H1 (cell line): Measurements from ENCODE around the gene SPG11. TPM values are rescaled to one million over a fixed set of nuclear protein-coding genes. Genes with fewer than 3 reads are reported as not detected.

Experiments used
- CTCF ChIA-PET: fragments of 300-600 bp; sonication (Branson Sonifier 250); formaldehyde crosslinking; loops from one replicate; lab custom pipeline; 2021; ENCODE audit not compliant: partially characterized antibody; lab: Charles Lee
- POLR2A ChIA-PET: fragments of 300-600 bp; sonication (Branson Sonifier 250); formaldehyde crosslinking; loops from one replicate; lab custom pipeline; 2021; ENCODE audit warnings: inconsistent platforms; ENCODE audit not compliant: partially characterized antibody; lab: Charles Lee
- DNase-seq, 2 experiments: peaks; one replicate each; pipeline versions ENCODE4 v3.0.0 to v3.0.0-alpha.2; 2010 to 2022; ENCODE audit warnings: low spot score in 2 of 2, low read depth in 1 of 2, mixed read lengths in 1 of 2
- FAIRE-seq: peaks from 2 replicates; lab custom pipeline; 2011; peaks lifted over from hg19 to GRCh38; lab: Jason Lieb, UNC
- H2AFZ ChIP-seq: 2 replicates; pipeline ENCODE4 v1.8.1; 2012; ENCODE audit warnings: low read length, inconsistent platforms
- H2AK5ac ChIP-seq: 2 replicates; pipeline ENCODE4 v1.6.1; 2013; ENCODE audit warnings: low read depth, low read length
- H2BK120ac ChIP-seq: replicated peaks from 2 replicates; pipeline ENCODE3; 2013; ENCODE audit warnings: low read depth, low read length, inconsistent platforms
- H2BK12ac ChIP-seq: 2 replicates; pipeline ENCODE4 v1.6.1; 2013; ENCODE audit warnings: low read depth, low read length
- H2BK15ac ChIP-seq: 2 replicates; pipeline ENCODE4 v1.6.1; 2013; ENCODE audit warnings: low read length
- H2BK20ac ChIP-seq: 2 replicates; pipeline ENCODE4 v1.6.1; 2013; ENCODE audit warnings: low read length
- H2BK5ac ChIP-seq: 2 replicates; pipeline ENCODE4 v1.6.1; 2013; ENCODE audit warnings: low read depth, low read length
- H3K14ac ChIP-seq: 2 replicates; pipeline ENCODE4 v1.6.1; 2013; ENCODE audit warnings: inconsistent platforms; ENCODE audit not compliant: insufficient read length
- H3K18ac ChIP-seq: 2 replicates; pipeline ENCODE4 v1.6.1; 2013; ENCODE audit warnings: low read length; ENCODE audit errors: extremely low read depth
- H3K23ac ChIP-seq: 2 replicates; pipeline ENCODE4 v1.6.1; 2013; ENCODE audit warnings: inconsistent platforms; ENCODE audit not compliant: insufficient read length
- H3K23me2 ChIP-seq: 2 replicates; pipeline ENCODE4 v1.6.1; 2013; ENCODE audit warnings: low read depth, low read length
- H3K27ac ChIP-seq: 2 replicates; pipeline ENCODE4 v1.6.1; 2011; ENCODE audit warnings: low read depth, low read length, inconsistent platforms
- H3K27me3 ChIP-seq, 4 experiments: replicated peaks in 1 of 4; 1 replicate in 1 of 4; 2 replicates in 3 of 4; pipeline versions ENCODE4 v1.6.1 to v1.8.1; 2011 to 2013; ENCODE audit warnings: low read length in 3 of 4, mild to moderate bottlenecking in 3 of 4, inconsistent platforms in 2 of 4, mixed read lengths in 2 of 4, moderate library complexity in 1 of 4; ENCODE audit not compliant: control insufficient read depth in 3 of 4, insufficient read depth in 3 of 4; ENCODE audit errors: extremely low read depth in 1 of 4
- H3K36me3 ChIP-seq, 4 experiments: 2 replicates each; pipeline versions ENCODE4 v1.6.1 to v1.8.1; 2011 to 2013; ENCODE audit warnings: mild to moderate bottlenecking in 4 of 4, low read length in 3 of 4, moderate library complexity in 2 of 4, control low read depth in 1 of 4, inconsistent platforms in 1 of 4; ENCODE audit not compliant: insufficient read depth in 4 of 4, control insufficient read depth in 2 of 4
- H3K4ac ChIP-seq: replicated peaks from 2 replicates; pipeline ENCODE3; 2013; ENCODE audit warnings: low read length, low read depth, mixed read lengths, inconsistent platforms; ENCODE audit not compliant: insufficient read length
- H3K4me1 ChIP-seq, 4 experiments: replicated peaks in 1 of 4; 1 replicate in 1 of 4; 2 replicates in 3 of 4; pipeline versions ENCODE4 v1.6.1 to v1.8.1; 2011 to 2013; ENCODE audit warnings: low read length in 3 of 4, inconsistent platforms in 2 of 4, mixed read lengths in 1 of 4; ENCODE audit not compliant: insufficient read depth in 4 of 4, control insufficient read depth in 3 of 4
- H3K4me2 ChIP-seq, 2 experiments: 2 replicates each; pipeline versions ENCODE4 v1.6.1 to v1.8.1; 2011 to 2013; ENCODE audit warnings: low read depth in 2 of 2, low read length in 2 of 2, control low read depth in 1 of 2, inconsistent platforms in 1 of 2, mild to moderate bottlenecking in 1 of 2; ENCODE audit not compliant: insufficient read depth in 1 of 2
- H3K4me3 ChIP-seq, 4 experiments: fragments of 200-600, 300-600 bp in 1 of 4; sonication (generic), shearing (Covaris generic), sonication (Bioruptor Twin) in 1 of 4; 2 replicates each; pipeline versions ENCODE4 v1.5.1 to v1.8.1; 2011 to 2016; ENCODE audit warnings: low read length in 4 of 4, low read depth in 3 of 4, control low read depth in 2 of 4, inconsistent platforms in 2 of 4, mild to moderate bottlenecking in 2 of 4, mixed read lengths in 1 of 4, moderate library complexity in 1 of 4; ENCODE audit not compliant: insufficient read depth in 2 of 4; ENCODE audit errors: extremely low read depth in 1 of 4
- H3K56ac ChIP-seq: replicated peaks from 2 replicates; pipeline ENCODE3; 2013; ENCODE audit warnings: low read depth, mild to moderate bottlenecking, mixed read lengths, low read length, inconsistent platforms; ENCODE audit not compliant: insufficient read length
- H3K79me1 ChIP-seq: 2 replicates; pipeline ENCODE4 v1.6.1; 2013; ENCODE audit warnings: low read depth, low read length, control low read depth
- H3K79me2 ChIP-seq, 2 experiments: 2 replicates each; pipeline versions ENCODE4 v1.6.1 to v1.8.1; 2012 to 2013; ENCODE audit warnings: low read length in 2 of 2, mild to moderate bottlenecking in 2 of 2, inconsistent platforms in 1 of 2; ENCODE audit not compliant: insufficient read depth in 2 of 2, control insufficient read depth in 1 of 2
- H3K9ac ChIP-seq, 4 experiments: replicated peaks in 1 of 4; 1 replicate in 1 of 4; 2 replicates in 3 of 4; pipeline versions ENCODE4 v1.6.1 to v1.8.1; 2011 to 2013; ENCODE audit warnings: low read depth in 3 of 4, low read length in 3 of 4, control low read depth in 2 of 4, mild to moderate bottlenecking in 2 of 4, moderate library complexity in 2 of 4, inconsistent platforms in 1 of 4; ENCODE audit errors: extremely low read depth in 1 of 4
- H3K9me3 ChIP-seq, 2 experiments: 2 replicates each; pipeline versions ENCODE4 v1.6.1 to v1.8.1; 2012 to 2013; ENCODE audit warnings: mild to moderate bottlenecking in 2 of 2, moderate library complexity in 2 of 2, control low read depth in 1 of 2, inconsistent platforms in 1 of 2, low read depth in 1 of 2, low read length in 1 of 2, mixed read lengths in 1 of 2; ENCODE audit not compliant: insufficient read depth in 2 of 2
- H4K20me1 ChIP-seq, 2 experiments: replicated peaks in 1 of 2; 2 replicates each; pipeline versions ENCODE3 to v1.8.1; 2011 to 2013; ENCODE audit warnings: inconsistent platforms in 2 of 2, low read length in 2 of 2, mild to moderate bottlenecking in 1 of 2; ENCODE audit not compliant: insufficient read depth in 2 of 2, control insufficient read depth in 1 of 2
- H4K5ac ChIP-seq: 2 replicates; pipeline ENCODE4 v1.6.1; 2013; ENCODE audit warnings: low read length, low read depth, mixed read lengths, inconsistent platforms; ENCODE audit not compliant: insufficient read length
- H4K8ac ChIP-seq: 2 replicates; pipeline ENCODE4 v1.8.0; 2013; ENCODE audit warnings: mild to moderate bottlenecking, moderate library complexity, low read length, inconsistent platforms; ENCODE audit not compliant: insufficient read depth; ENCODE audit errors: extremely low read depth
- H4K91ac ChIP-seq: replicated peaks from 2 replicates; pipeline ENCODE3; 2013; ENCODE audit warnings: low read length, mixed read lengths, inconsistent platforms; ENCODE audit not compliant: insufficient read length
- ASH2L ChIP-seq: fragments of 200-600, 300-600 bp; sonication (generic); IDR thresholded peaks from one replicate; pipeline ENCODE4 v1.7.1; 2017; ENCODE audit warnings: low read length
- BACH1 ChIP-seq: IDR thresholded peaks from 2 replicates; pipeline ENCODE4 v1.6.1; 2012; ENCODE audit warnings: low read length, improper control_type of control experiment
- BCL11A ChIP-seq, 2 experiments: IDR thresholded peaks; one replicate each; pipeline ENCODE4 v1.6.1; 2011; ENCODE audit warnings: low read depth in 2 of 2, low read length in 2 of 2, mild to moderate bottlenecking in 2 of 2
- CBX5 ChIP-seq: fragments of 300-800, 300-1000 bp; sonication (generic); IDR thresholded peaks from 2 replicates; pipeline ENCODE4 v1.7.1; 2016; ENCODE audit warnings: antibody characterized with exemption, low read length, low read depth
- CREB1 ChIP-seq: IDR thresholded peaks from 2 replicates; pipeline ENCODE4 v1.6.1; 2012; ENCODE audit warnings: inconsistent platforms
- EGR1 ChIP-seq: IDR thresholded peaks from 2 replicates; pipeline ENCODE4 v1.6.1; 2011; ENCODE audit warnings: low read depth, low read length, borderline replicate concordance
- POU5F1 ChIP-seq: IDR thresholded peaks from 2 replicates; pipeline ENCODE4 v1.6.1; 2011; ENCODE audit warnings: low read depth, mild to moderate bottlenecking, low read length, moderate library complexity
- RXRA ChIP-seq: IDR thresholded peaks from 2 replicates; pipeline ENCODE4 v1.6.1; 2011; ENCODE audit warnings: low read depth, mild to moderate bottlenecking, low read length, moderate library complexity; ENCODE audit not compliant: insufficient read depth
- SAP30 ChIP-seq: fragments of 300-600 bp; sonication (generic); IDR thresholded peaks from 2 replicates; pipeline ENCODE4 v1.7.1; 2012; ENCODE audit warnings: low read length, moderate library complexity, mild to moderate bottlenecking, inconsistent platforms; ENCODE audit not compliant: insufficient read depth, insufficient replicate concordance
- SIN3A ChIP-seq, 2 experiments: IDR thresholded peaks in 1 of 2; conservative IDR thresholded peaks in 1 of 2; 2 replicates each; pipeline ENCODE4 v1.6.1; 2011 to 2012; ENCODE audit warnings: low read length in 2 of 2, improper control_type of control experiment in 1 of 2, low read depth in 1 of 2, mild to moderate bottlenecking in 1 of 2
- TAF1 ChIP-seq: IDR thresholded peaks from 2 replicates; pipeline ENCODE4 v1.6.1; 2011; ENCODE audit warnings: mild to moderate bottlenecking, low read depth, low read length
- TEAD4 ChIP-seq: IDR thresholded peaks from 2 replicates; pipeline ENCODE4 v1.6.1; 2012; ENCODE audit warnings: low read depth, low read length, inconsistent platforms, mixed read lengths
- USF2 ChIP-seq: IDR thresholded peaks from 2 replicates; pipeline ENCODE4 v1.6.1; 2011; ENCODE audit warnings: low read length, improper control_type of control experiment
- WGBS, 2 experiments: shearing (Covaris generic) in 1 of 2; methylation state at CpG; one replicate each; pipeline versions ENCODE4 v1.1.6 to v1.1.7; 2013 to 2015; ENCODE audit warnings: low lambda C conversion rate in 2 of 2, mixed read lengths in 2 of 2, inconsistent platforms in 1 of 2, low coverage in 1 of 2, missing lambda C conversion rate in 1 of 2; ENCODE audit not compliant: insufficient replicate concordance in 2 of 2, insufficient coverage in 1 of 2, insufficient read length in 1 of 2; ENCODE audit errors: extremely low coverage in 1 of 2, missing lambda C conversion rate in 1 of 2; 5-methylcytosine and 5-hydroxymethylcytosine counted together
- polyA plus RNA-seq, 7 experiments: library from polyadenylated mRNA; depleted of rRNA in 3 of 7; stranded (reverse) in 5 of 7; unstranded in 2 of 7; fragments of >200 nt in 5 of 7; fragments of 200-250 nt in 2 of 7; gene quantifications; 1 replicate in 5 of 7; 2 replicates in 1 of 7; 4 replicates in 1 of 7; pipeline versions ENCODE4 v1.2.1 to v1.2.3, GENCODE V29; 2011 to 2013; ENCODE audit warnings: missing spikeins in 2 of 7, mixed read lengths in 2 of 7
- total RNA-seq: library from RNA; stranded (reverse); fragmentation: NEBNext Ultra II Directional; extraction: Animal tissue kit (Norgen Biotek cat#: 25700); gene quantifications from 2 replicates; pipeline ENCODE4 v1.2.1, GENCODE V29; 2021

Gene SPG11
- total and polyA plus RNA-seq, 2 of the 8 experiments (the other 6 are each of a cell fraction or from before 2014, with no cell fraction given) = 37.1 to 38.6 TPM

- no peaks in the 10 kb centered on the region for H3K79me1 ChIP-seq
- H4K91ac ChIP-seq = no peak overlapping the region
- H3K9me3 ChIP-seq = no peaks in the 10 kb centered on the region
- CTCF ChIA-PET = interaction anchor here (0.9 to 2.1 kb wide), 6 partner anchors 38 to 78 kb away, joined by 3 to 6 read pairs (median 4); partner anchors contain the start of gene TRIM69
- no peak overlapping the region for H3K14ac ChIP-seq
- no peak overlapping the region for H2BK5ac ChIP-seq
- POLR2A ChIA-PET = interaction anchor here (0.5 to 0.9 kb wide), 2 partner anchors 16 to 42 kb away, joined by 4 read pairs; partner anchors contain the start of genes B2M and PATL2
- H3K4ac ChIP-seq = no peak overlapping the region
- no peak overlapping the region for H3K18ac ChIP-seq
- H4K5ac ChIP-seq = no peak overlapping the region
- H3K4me1 ChIP-seq = peaks cover 0 to 1% (median 0%) of the 10 kb centered on the region in 4 experiments; a peak in 2 of 7 replicates
- no peak overlapping the region for H3K56ac ChIP-seq
- H2BK20ac ChIP-seq = no peak overlapping the region
- H3K4me3 ChIP-seq = no peak overlapping the region
- H3K4me2 ChIP-seq = no peak overlapping the region
- 64% methylated on average over 2 of the region's 2 CpGs; no CpG with 5 or more reads in 1 of the 2 experiments for WGBS, 2 experiments
- H2AFZ ChIP-seq = no peak overlapping the region
- no peak overlapping the region for H2BK12ac ChIP-seq
- H3K23me2 ChIP-seq = no peaks in the 10 kb centered on the region
- H2BK120ac ChIP-seq = no peak overlapping the region
- H2AK5ac ChIP-seq = no peak overlapping the region
- H4K20me1 ChIP-seq = no peaks in the 10 kb centered on the region
- no peaks in the 10 kb centered on the region for H3K27me3 ChIP-seq
- no peaks in the 10 kb centered on the region for H3K79me2 ChIP-seq
- no peak overlapping the region for H4K8ac ChIP-seq
- DNase-seq (no peak), FAIRE-seq (no peak)
- no peak overlapping the region for H2BK15ac ChIP-seq
- no peak overlapping the region for H3K9ac ChIP-seq
- no peak overlapping the region for H3K27ac ChIP-seq
- no peaks in the 10 kb centered on the region for H3K36me3 ChIP-seq
- no peak overlapping the region for H3K23ac ChIP-seq
- TF ChIP-seq EGR1 = no peak
- TF ChIP-seq ASH2L = no peak
- no peak for TF ChIP-seq BACH1
- no peak for TF ChIP-seq POU5F1
- TF ChIP-seq RXRA = no peak
- no peak for TF ChIP-seq CREB1
- TF ChIP-seq BCL11A (IDR thresholded peaks at IDR 0.05; ENCODE audit: low read depth in 2 of 2, low read length in 2 of 2) = no peak
- no peak for TF ChIP-seq SAP30
- no peak for TF ChIP-seq SIN3A (conservative IDR thresholded peaks at IDR 0.05 in 1 of 2, IDR thresholded peaks at IDR 0.05 in 1 of 2; ENCODE audit: low read depth in 1 of 2, low read length in 2 of 2)
- no peak for TF ChIP-seq CBX5
- TF ChIP-seq TEAD4 = no peak
- TF ChIP-seq USF2 = no peak
- TF ChIP-seq TAF1 = no peak
These were observed 5.5 kb upstream of the SPG11 start for GRCh38 chr15:44668921-44669320.
